WI38 (cell line): ENCODE measurements around the gene MRTFA.

Source experiments
- H3K4me3 ChIP-seq: 2 replicates; pipeline ENCODE4 v1.5.1; 2011; ENCODE audit warnings: low read depth, mild to moderate bottlenecking, control low read depth, low read length
- TF ChIP-seq, protein P1 (sequence below): IDR thresholded peaks from 2 replicates; pipeline ENCODE4 v1.5.1; 2012; ENCODE audit warnings: low read depth, mild to moderate bottlenecking, control low read depth, low read length

Gene MRTFA

DNA sequence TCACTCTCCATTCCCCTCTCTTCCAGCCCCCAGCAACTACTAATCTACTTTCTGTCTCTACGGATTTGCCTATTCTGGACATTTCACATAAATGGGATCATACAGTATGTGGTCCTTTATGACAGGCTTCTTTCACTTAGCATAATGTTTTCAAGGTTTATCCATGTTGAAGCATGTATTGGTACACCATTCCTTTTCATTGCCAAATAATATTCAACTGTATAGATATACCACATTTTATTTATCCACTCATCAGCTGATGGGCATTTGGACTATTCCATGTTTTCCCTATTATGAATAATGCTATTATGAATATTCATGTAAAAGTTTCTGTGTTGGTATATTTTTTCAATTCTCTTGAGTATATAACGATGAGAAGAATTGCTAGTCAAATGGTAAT is 54.5 kb downstream of the MRTFA start:
- TF ChIP-seq, protein P1, sequence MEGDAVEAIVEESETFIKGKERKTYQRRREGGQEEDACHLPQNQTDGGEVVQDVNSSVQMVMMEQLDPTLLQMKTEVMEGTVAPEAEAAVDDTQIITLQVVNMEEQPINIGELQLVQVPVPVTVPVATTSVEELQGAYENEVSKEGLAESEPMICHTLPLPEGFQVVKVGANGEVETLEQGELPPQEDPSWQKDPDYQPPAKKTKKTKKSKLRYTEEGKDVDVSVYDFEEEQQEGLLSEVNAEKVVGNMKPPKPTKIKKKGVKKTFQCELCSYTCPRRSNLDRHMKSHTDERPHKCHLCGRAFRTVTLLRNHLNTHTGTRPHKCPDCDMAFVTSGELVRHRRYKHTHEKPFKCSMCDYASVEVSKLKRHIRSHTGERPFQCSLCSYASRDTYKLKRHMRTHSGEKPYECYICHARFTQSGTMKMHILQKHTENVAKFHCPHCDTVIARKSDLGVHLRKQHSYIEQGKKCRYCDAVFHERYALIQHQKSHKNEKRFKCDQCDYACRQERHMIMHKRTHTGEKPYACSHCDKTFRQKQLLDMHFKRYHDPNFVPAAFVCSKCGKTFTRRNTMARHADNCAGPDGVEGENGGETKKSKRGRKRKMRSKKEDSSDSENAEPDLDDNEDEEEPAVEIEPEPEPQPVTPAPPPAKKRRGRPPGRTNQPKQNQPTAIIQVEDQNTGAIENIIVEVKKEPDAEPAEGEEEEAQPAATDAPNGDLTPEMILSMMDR = no peak
- no peak overlapping the region for H3K4me3 ChIP-seq

DNA sequence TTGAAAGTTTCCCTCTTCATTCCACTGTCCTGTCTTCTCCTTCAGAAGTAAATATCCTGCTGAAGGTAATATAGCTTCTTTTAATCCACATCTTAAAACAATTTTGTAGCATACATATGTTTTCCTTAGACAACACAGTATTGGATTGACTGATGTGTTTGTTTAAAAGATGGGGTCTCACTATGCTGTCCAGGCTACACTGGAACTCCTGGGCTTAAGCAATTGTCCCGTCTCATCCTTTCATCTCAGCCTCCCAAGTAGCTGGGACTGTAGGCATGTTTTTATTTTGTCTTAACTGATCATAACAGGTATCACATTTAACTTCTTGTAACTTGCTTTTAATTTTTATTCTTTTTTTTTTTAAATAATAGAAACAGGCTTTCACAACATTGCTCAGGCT is 55.9 kb downstream of the MRTFA start:
- TF ChIP-seq, protein P1 = no peak

DNA sequence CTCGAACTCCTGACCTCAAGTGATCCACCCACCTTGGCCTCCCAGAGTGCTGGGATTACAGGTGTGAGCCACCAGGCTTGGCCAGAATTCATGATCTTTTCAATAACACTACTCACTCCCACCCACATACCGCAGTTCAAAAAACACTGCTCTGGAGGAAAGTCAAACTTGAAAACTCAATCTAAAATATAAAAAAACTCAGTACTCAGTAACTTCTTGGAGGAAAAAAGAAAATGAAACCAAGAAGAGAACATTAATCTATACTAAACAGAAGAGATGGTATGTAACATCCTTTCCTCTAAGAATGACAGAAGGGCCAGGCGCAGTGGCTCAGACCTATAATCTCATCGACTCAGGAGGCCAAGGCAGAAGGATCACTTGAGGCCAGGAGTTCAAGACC is 58.3 kb downstream of the MRTFA start:
- TF ChIP-seq, protein P1 = no peak

More for the DNA sequence above, 55.9 kb downstream of the MRTFA start:
- no peak overlapping the region for H3K4me3 ChIP-seq

DNA sequence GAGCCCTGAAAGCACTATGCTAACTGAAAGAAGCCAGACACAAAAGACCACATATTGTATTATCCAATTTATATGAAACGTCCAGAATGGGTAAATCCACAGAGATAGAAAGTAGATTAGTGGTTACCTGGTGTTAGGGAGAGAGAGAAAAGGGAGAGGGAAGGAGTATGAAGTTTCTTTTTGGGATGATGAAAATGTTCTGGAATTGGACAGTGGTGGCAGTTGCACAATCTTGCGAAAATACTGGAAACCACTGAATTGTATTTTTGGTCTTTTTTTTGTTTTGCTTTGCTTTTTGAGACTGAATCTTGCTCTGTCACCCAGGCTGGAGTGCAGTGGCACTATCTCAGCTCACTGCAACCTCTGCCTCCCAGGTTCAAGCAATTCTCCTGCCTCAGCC is 63.5 kb downstream of the MRTFA start:
- TF ChIP-seq, protein P1 = no peak
- H3K4me3 ChIP-seq = no peak overlapping the region

More for the DNA sequence above, 58.3 kb downstream of the MRTFA start:
- no peak overlapping the region for H3K4me3 ChIP-seq

DNA sequence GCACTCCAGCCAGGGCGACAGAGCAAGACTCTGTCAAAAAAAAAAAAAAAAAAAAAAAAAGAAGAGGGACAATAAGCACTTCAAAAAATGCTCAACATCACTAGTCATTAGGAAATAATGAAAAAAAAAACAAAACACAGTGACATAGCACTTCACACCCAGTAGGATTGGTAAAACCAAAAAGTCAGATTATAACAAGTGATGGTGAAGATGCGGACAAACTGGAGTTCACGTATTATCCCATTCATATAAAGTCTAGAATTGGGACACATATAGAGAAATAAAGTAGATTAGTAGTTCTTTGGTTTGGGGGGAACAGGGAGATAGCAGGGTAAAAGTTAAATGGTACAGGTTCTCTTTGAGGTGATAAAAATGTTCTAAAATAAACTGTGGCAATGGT is 64.6 kb downstream of the MRTFA start:
- TF ChIP-seq, protein P1 = no peak
- H3K4me3 ChIP-seq = no peak overlapping the region

DNA sequence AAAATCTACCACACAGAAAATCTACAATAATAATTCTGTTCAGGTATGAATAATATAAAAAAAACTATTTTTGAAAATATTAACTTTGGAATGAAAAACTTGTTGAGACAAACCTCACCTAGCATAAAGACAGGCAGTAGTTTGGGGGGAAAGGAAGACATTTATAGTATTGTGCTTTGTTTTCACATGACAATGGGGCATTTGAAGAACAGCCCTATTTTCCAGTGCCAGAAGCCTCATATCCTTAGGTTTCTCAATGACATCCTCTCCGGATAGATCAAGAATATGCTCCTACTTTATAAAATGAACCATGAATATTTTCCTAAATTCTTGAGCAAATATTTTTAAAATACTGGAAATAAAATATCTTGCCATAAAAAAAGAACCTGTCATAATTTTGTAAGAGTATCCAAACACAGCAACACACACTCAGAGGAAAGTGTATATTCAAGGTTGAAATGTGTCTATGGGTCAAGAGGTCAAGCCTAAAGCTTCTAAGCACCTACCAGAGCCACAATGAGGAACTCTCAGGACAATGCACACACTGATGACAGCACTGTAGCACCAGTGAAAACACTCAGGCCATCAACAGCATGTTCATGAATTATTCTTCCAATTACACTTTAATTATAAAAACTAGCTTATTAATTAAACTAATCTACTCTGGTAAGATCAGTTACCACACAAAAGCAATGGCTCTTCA is 68.7 kb downstream of the MRTFA start:
- TF ChIP-seq, protein P1 = no peak
- H3K4me3 ChIP-seq = no peak overlapping the region

DNA sequence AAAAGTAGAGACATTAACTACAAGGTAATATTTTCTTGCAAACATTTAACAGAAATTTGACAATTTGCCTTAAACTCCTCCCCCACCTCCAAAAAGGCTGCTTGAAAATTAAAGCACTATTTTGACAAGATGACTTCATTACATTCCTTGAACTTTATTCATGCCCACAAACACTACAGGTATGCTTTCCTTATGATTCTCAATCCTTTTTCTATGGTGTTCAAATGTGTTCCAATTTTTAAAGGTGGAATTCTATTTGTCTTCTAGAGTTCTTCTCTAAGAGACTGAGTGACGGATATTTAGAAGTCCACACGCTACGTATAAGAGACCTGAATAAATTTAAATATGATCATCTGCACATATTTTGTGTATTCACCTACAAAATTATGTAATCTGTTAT is 69.4 kb downstream of the MRTFA start:
- TF ChIP-seq, protein P1 = no peak
- H3K4me3 ChIP-seq = no peak overlapping the region
